Mesenchymal stem cell (in vitro differentiated cells and primary cell): ENCODE measurements around the gene ACP7.
A peak's percentile ranks its signal among the peaks of the same experiment; 100 is the strongest.

ENCODE experiments used
- DNase-seq: peaks from one replicate; pipeline ENCODE4 v3.0.0-alpha.2; 2013
- H2AFZ ChIP-seq: one replicate; pipeline ENCODE4 v1.6.1; 2013; ENCODE audit warnings: low read depth, mild to moderate bottlenecking, control low read depth, inconsistent platforms, low read length, moderate library complexity
- H2AK5ac ChIP-seq: 2 replicates; pipeline ENCODE4 v1.6.1; 2013; ENCODE audit warnings: low read length, moderate library complexity, mild to moderate bottlenecking, inconsistent platforms; ENCODE audit not compliant: severe bottlenecking
- H2BK120ac ChIP-seq: one replicate; pipeline ENCODE4 v1.6.1; 2013; ENCODE audit warnings: low read depth, mild to moderate bottlenecking, inconsistent platforms, low read length, moderate library complexity
- H2BK12ac ChIP-seq, 2 experiments: one replicate each; pipeline ENCODE4 v1.6.1; 2013; ENCODE audit warnings: inconsistent platforms in 2 of 2, low read length in 2 of 2, mild to moderate bottlenecking in 2 of 2, moderate library complexity in 2 of 2, control low read depth in 1 of 2
- H2BK15ac ChIP-seq: one replicate; pipeline ENCODE4 v1.6.1; 2013; ENCODE audit warnings: mild to moderate bottlenecking, low read depth, inconsistent platforms; ENCODE audit not compliant: poor library complexity, severe bottlenecking
- H2BK5ac ChIP-seq: 2 replicates; pipeline ENCODE4 v1.6.1; 2013; ENCODE audit warnings: low read depth, mild to moderate bottlenecking, low read length, control low read depth, inconsistent platforms; ENCODE audit not compliant: poor library complexity, severe bottlenecking
- H3K14ac ChIP-seq, 2 experiments: one replicate each; pipeline ENCODE4 v1.6.1; 2013; ENCODE audit warnings: inconsistent platforms in 2 of 2, low read length in 2 of 2, control low read depth in 1 of 2, mild to moderate bottlenecking in 1 of 2, moderate library complexity in 1 of 2
- H3K18ac ChIP-seq, 2 experiments: one replicate each; pipeline ENCODE4 v1.6.1; 2013; ENCODE audit warnings: inconsistent platforms in 2 of 2, low read length in 2 of 2, control low read depth in 1 of 2, low read depth in 1 of 2, mild to moderate bottlenecking in 1 of 2
- H3K23ac ChIP-seq, 2 experiments: one replicate each; pipeline ENCODE4 v1.6.1; 2013; ENCODE audit warnings: inconsistent platforms in 2 of 2, low read length in 2 of 2, mild to moderate bottlenecking in 2 of 2, moderate library complexity in 2 of 2, control low read depth in 1 of 2
- H3K27ac ChIP-seq: 2 replicates; pipeline ENCODE4 v1.5.1; 2013; ENCODE audit warnings: mild to moderate bottlenecking, moderate library complexity, low read length, control low read depth, inconsistent platforms; ENCODE audit not compliant: poor library complexity, severe bottlenecking
- H3K27me3 ChIP-seq, 2 experiments: 2 replicates each; pipeline versions ENCODE4 v1.6.1 to v1.7.0; 2013; ENCODE audit warnings: low read length in 2 of 2, mild to moderate bottlenecking in 2 of 2, moderate library complexity in 2 of 2, control low read depth in 1 of 2, inconsistent platforms in 1 of 2; ENCODE audit not compliant: control insufficient read depth in 1 of 2, insufficient read depth in 1 of 2
- H3K36me3 ChIP-seq, 2 experiments: 2 replicates each; pipeline versions ENCODE4 v1.6.1 to v1.7.0; 2013; ENCODE audit warnings: low read length in 2 of 2, control low read depth in 1 of 2, inconsistent platforms in 1 of 2, low read depth in 1 of 2, mild to moderate bottlenecking in 1 of 2; ENCODE audit not compliant: insufficient read depth in 2 of 2, control insufficient read depth in 1 of 2
- H3K4ac ChIP-seq, 2 experiments: one replicate each; pipeline ENCODE4 v1.6.1; 2013; ENCODE audit warnings: inconsistent platforms in 2 of 2, low read length in 2 of 2, mild to moderate bottlenecking in 2 of 2, moderate library complexity in 2 of 2, control low read depth in 1 of 2, low read depth in 1 of 2
- H3K4me1 ChIP-seq: 2 replicates; pipeline ENCODE4 v1.6.1; 2013; ENCODE audit warnings: low read depth, low read length, control low read depth; ENCODE audit not compliant: control insufficient read depth, insufficient read depth
- H3K4me2 ChIP-seq: 2 replicates; pipeline ENCODE4 v1.6.1; 2013; ENCODE audit warnings: low read length, mild to moderate bottlenecking, inconsistent platforms; ENCODE audit not compliant: poor library complexity, severe bottlenecking
- H3K4me3 ChIP-seq, 2 experiments: 2 replicates each; pipeline versions ENCODE4 v1.5.1 to v1.7.0; 2013; ENCODE audit warnings: low read length in 2 of 2, mild to moderate bottlenecking in 2 of 2, control low read depth in 1 of 2, low read depth in 1 of 2; ENCODE audit not compliant: insufficient read depth in 1 of 2
- H3K79me1 ChIP-seq: replicated peaks from 2 replicates; pipeline ENCODE4 v1.6.1; 2013; ENCODE audit warnings: mild to moderate bottlenecking, control low read depth, low read length, inconsistent platforms; ENCODE audit not compliant: poor library complexity, severe bottlenecking
- H3K9ac ChIP-seq: 2 replicates; pipeline ENCODE4 v1.7.0; 2013; ENCODE audit warnings: mild to moderate bottlenecking, low read length, moderate library complexity
- H3K9me3 ChIP-seq: 2 replicates; pipeline ENCODE4 v1.7.0; 2013; ENCODE audit warnings: mild to moderate bottlenecking, low read length; ENCODE audit not compliant: control insufficient read depth
- H4K8ac ChIP-seq: one replicate; pipeline ENCODE4 v1.6.1; 2013; ENCODE audit warnings: inconsistent platforms, mild to moderate bottlenecking, low read length, moderate library complexity
- H4K91ac ChIP-seq: one replicate; pipeline ENCODE4 v1.6.1; 2013; ENCODE audit warnings: mild to moderate bottlenecking, low read length, inconsistent platforms
- WGBS: methylation state at CpG from one replicate; pipeline ENCODE4 v1.1.7; 2013; ENCODE audit warnings: mixed read lengths; 5-methylcytosine and 5-hydroxymethylcytosine counted together

Gene ACP7

DNA sequence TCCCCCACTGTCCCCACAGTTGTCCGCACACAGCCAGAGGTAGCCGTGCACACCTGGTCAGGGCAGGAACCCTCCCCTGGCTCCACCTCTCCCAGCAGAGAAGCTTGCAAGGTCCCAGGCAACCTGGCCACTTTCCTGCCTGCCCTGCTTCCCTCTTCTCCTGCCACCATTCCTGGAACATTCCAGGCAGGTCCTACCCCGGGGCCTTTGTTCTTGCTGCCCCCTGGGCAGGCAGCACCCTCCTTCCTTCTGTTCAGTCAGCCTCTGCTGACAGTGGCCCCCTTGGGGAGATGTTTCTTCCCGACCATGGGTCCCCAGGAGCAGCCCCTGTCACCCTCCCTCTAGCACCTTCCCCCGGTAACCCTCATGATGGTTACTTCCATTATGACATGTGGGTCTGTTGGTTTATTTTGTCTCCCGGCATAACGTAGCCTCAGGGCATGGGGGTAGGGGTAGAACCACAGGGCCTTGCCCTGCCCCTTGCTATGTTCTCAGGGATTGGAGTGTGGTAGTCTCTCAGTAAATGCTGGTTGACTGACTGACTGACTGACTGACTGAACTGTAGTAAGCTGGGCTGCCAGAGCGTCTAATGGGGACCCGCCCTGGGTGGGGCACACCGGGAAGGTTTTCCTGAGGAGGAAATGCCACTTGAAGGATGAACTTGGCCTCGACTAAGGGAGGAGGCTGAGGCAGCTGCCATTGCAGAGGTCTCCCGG, 52.2 kb downstream of the ACP7 start:
- H3K9me3 ChIP-seq, result no peaks in the 10 kb centered on the region
- peaks cover 52% of the 10 kb centered on the region for H3K4me1 ChIP-seq
- no peak overlapping the region for H2AFZ ChIP-seq
- no peak overlapping the region for H2BK5ac ChIP-seq
- peaks cover 0 to 8% of the 10 kb centered on the region in 2 experiments for H3K36me3 ChIP-seq
- no peak overlapping the region for H3K14ac ChIP-seq
- H3K9ac ChIP-seq, result no peak overlapping the region
- no peak overlapping the region for H2BK120ac ChIP-seq
- H3K23ac ChIP-seq, result no peak overlapping the region
- no peak overlapping the region for H3K4ac ChIP-seq
- H4K8ac ChIP-seq, result no peak overlapping the region
- no peaks in the 10 kb centered on the region for H3K27me3 ChIP-seq
- H3K4me3 ChIP-seq, result no peak overlapping the region
- H3K18ac ChIP-seq, result no peak overlapping the region
- DNase-seq, result no peak
- H2BK15ac ChIP-seq, result no peak overlapping the region
- H2AK5ac ChIP-seq, result peak overlapping the region; percentile 23
- H4K91ac ChIP-seq, result no peak overlapping the region
- no peak overlapping the region for H3K4me2 ChIP-seq
- no peak overlapping the region for H3K27ac ChIP-seq
- 83% methylated on average over 12 of the region's 12 CpGs for WGBS
- no peak overlapping the region for H2BK12ac ChIP-seq
- H3K79me1 ChIP-seq, result peaks cover 32% of the 10 kb centered on the region

DNA sequence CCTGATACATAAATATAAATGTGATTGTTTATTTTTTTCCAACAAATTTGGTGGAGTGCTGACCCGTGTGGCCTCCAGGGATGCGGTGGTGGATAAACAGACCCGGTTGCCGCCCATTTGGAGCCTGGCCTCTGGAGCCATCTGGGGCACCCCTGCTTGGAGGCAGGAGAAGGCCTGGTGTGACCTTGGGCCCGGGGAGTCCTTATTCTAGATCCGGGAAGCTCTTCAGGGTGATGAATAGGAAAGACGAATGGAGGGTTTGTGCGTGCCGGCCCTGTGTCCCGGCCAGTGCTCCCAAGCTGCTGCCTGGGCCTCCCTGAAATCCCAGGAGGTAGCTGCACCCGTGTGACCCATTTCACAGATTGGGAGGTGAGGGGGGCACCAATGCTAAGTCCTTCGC, 53.0 kb downstream of the ACP7 start:
- no peaks in the 10 kb centered on the region for H3K9me3 ChIP-seq
- H3K4me1 ChIP-seq, result peaks cover 50% of the 10 kb centered on the region
- H3K27ac ChIP-seq, result no peak overlapping the region
- H4K8ac ChIP-seq, result no peak overlapping the region
- H3K79me1 ChIP-seq, result peaks cover 31% of the 10 kb centered on the region
- no peak overlapping the region for H2BK120ac ChIP-seq
- H2AFZ ChIP-seq, result no peak overlapping the region
- no peak overlapping the region for H2BK5ac ChIP-seq
- no peak overlapping the region for H3K4me2 ChIP-seq
- no peak overlapping the region for H3K23ac ChIP-seq
- H3K4ac ChIP-seq, result no peak overlapping the region
- peak overlapping the region; percentile 38 for H2AK5ac ChIP-seq
- H3K14ac ChIP-seq, result no peak overlapping the region
- no peak overlapping the region for H2BK15ac ChIP-seq
- H3K9ac ChIP-seq, result no peak overlapping the region
- 93% methylated on average over 12 of the region's 12 CpGs for WGBS
- no peak overlapping the region for H4K91ac ChIP-seq
- H3K36me3 ChIP-seq, result peaks cover 0 to 6% of the 10 kb centered on the region in 2 experiments
- H2BK12ac ChIP-seq, result no peak overlapping the region
- no peak for DNase-seq
- H3K27me3 ChIP-seq, result no peaks in the 10 kb centered on the region
- H3K18ac ChIP-seq, result no peak overlapping the region
- H3K4me3 ChIP-seq, result no peak overlapping the region

DNA sequence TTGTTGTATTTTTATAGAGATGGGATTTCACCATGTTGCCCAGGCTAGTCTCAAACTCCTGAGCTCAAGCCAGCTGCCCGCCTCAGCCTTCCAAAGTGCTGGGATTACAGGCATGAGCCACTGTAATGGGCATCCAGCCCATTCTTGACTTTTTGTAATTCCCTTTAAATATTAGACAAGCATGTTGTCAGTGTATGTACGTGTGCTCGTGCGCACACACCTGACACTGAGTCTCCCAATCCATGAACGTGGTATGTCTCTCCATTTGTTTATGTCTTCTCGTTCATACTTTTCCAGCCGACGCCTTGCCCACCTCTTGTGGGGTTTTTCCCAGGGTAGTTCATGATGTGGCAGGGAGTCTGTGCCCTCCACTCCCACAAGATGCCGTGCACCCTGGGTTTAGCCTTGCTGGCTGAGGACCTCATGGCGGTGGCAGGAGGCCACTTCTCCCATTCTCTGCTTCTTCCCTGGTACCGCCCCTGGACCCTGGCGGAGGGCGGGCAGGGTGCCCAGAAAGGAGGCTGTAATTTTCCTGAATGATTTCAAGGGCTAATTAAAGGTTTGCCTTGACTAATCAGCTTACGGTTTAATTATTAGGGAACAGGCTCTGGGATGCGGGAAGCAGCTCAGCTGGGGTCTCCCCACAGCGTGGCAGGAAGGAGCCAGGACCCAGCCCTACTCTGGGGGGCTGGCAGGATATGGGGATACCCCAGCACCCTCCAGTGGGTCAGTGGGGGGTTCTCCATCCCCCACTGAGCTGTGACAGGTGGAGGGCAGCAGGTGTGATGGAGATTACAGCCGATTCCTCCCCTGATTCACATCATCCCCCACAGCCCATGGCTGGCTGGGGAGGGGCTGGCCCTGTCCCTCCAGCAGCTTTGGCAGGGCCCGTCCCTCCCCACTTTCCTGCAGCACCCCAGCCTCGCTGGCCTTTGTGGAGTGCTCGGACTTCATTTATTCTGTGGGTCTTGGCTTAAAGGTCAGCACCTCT, 54.3 kb downstream of the ACP7 start:
- H4K8ac ChIP-seq, result no peak overlapping the region
- H3K4me2 ChIP-seq, result peak overlapping the region; percentile 42
- no peaks in the 10 kb centered on the region for H3K9me3 ChIP-seq
- H3K4me3 ChIP-seq, result no peak overlapping the region
- H3K14ac ChIP-seq, result no peak overlapping the region
- H2BK15ac ChIP-seq, result no peak overlapping the region
- peak overlapping the region; percentile 56 for H3K27ac ChIP-seq
- peak overlapping the region; percentile 71 for H2BK5ac ChIP-seq
- H3K79me1 ChIP-seq, result peaks cover 32% of the 10 kb centered on the region
- H3K9ac ChIP-seq, result no peak overlapping the region
- H3K23ac ChIP-seq, result no peak overlapping the region
- H3K36me3 ChIP-seq, result peaks cover 0 to 6% of the 10 kb centered on the region in 2 experiments
- WGBS, result 93% methylated on average over 20 of the region's 20 CpGs
- no peak for DNase-seq
- H2BK12ac ChIP-seq, result no peak overlapping the region
- peaks cover 44% of the 10 kb centered on the region for H3K4me1 ChIP-seq
- no peak overlapping the region for H2BK120ac ChIP-seq
- no peak overlapping the region for H2AFZ ChIP-seq
- H2AK5ac ChIP-seq, result peak overlapping the region; percentile 45
- H4K91ac ChIP-seq, result no peak overlapping the region
- H3K27me3 ChIP-seq, result no peaks in the 10 kb centered on the region
- H3K18ac ChIP-seq, result no peak overlapping the region
- peak overlapping the region in 1 of 2 experiments; percentile 19 for H3K4ac ChIP-seq
